ENCODE results near the gene POLR2I. TPM values are rescaled to one million over a fixed set of nuclear protein-coding genes. Genes with fewer than 3 reads are reported as not detected.

POLR2I gene
- total and polyA plus RNA-seq, 2 donors (not counting 3 experiments of a cell fraction or from before 2014, with no cell fraction given) = 53.0 to 64.8 TPM

- BruUV-seq (replicated peaks) = TSS peak; percentile 36
- dilution Hi-C loops (cut with MboI; ENCODE audit: extremely low pct_ligation_motif_present, low sequenced_read_pairs) (no loop called here), intact Hi-C loops (cut with micrococcal nuclease) (loop anchor here (1.0 to 2.0 kb wide), 4 partner anchors 11 to 85 kb away; partner anchors contain the start of genes TBCB, THAP8, WDR62 and ZNF146)
- Histone ChIP-seq H3K36me3 (ENCODE audit: control insufficient read depth in 2 of 2, extremely low read depth in 1 of 2, insufficient read depth in 2 of 2, low read length in 2 of 2) (peaks cover 10 to 17% of the 10 kb centered on the region in 2 experiments), H3K27ac (ENCODE audit: insufficient read depth, low read depth, low read length) (peak within 1 kb of the TSS; percentile 91), H3K79me2 (ENCODE audit: control insufficient read depth, insufficient read depth, low read length) (peaks cover 21% of the 10 kb centered on the region), H3K9ac (replicated peaks; ENCODE audit: extremely low read depth, insufficient read depth, low read length) (peak within 1 kb of the TSS; percentile 99), H3K4me1 (ENCODE audit: control insufficient read depth, extremely low read depth, insufficient read depth, low read length) (peaks cover 20% of the 10 kb centered on the region), H3K9me1 (replicated peaks; ENCODE audit: control insufficient read depth, extremely low read depth, insufficient read depth, low read length) (no peaks in the 10 kb centered on the region), H2AFZ (ENCODE audit: low read depth, low read length) (peak within 1 kb of the TSS; percentile 90), H3K9me3 (replicated peaks; ENCODE audit: control insufficient read depth, insufficient read depth, low read length) (no peaks in the 10 kb centered on the region), H3K4me2 (ENCODE audit: insufficient read depth, low read length) (peak within 1 kb of the TSS; percentile 84), H3K4me3 (replicated peaks in 1 of 3; ENCODE audit: insufficient read depth in 1 of 3, low read depth in 1 of 3, low read length in 3 of 3) (peak within 1 kb of the TSS; percentile 89 to 97 (median 91)), H3K27me3 (ENCODE audit: control insufficient read depth in 2 of 2, insufficient read depth in 2 of 2, low read length in 2 of 2) (no peaks in the 10 kb centered on the region), H4K20me1 (replicated peaks; ENCODE audit: control insufficient read depth, extremely low read depth, insufficient read depth, low read length) (no peaks in the 10 kb centered on the region)
- TF ChIP-seq FOS (IDR thresholded peaks at IDR 0.05; ENCODE audit: borderline replicate concordance, insufficient read depth, low read length) = peak; percentile 85
- peak; percentile 96 for TF ChIP-seq POLR2A (IDR thresholded peaks at IDR 0.05; ENCODE audit: low read depth, low read length)
- TF ChIP-seq MAX (IDR thresholded peaks at IDR 0.05; ENCODE audit: insufficient read depth, insufficient read length) = no peak
- no peak for TF ChIP-seq GATA2 (IDR thresholded peaks at IDR 0.05; ENCODE audit: insufficient read depth, insufficient read length, low read depth, low read length)
- TF ChIP-seq EZH2 (IDR thresholded peaks at IDR 0.05; ENCODE audit: borderline replicate concordance, low read depth, low read length, severe bottlenecking) = no peak
- TF ChIP-seq JUN (IDR thresholded peaks at IDR 0.05; ENCODE audit: borderline replicate concordance, insufficient read depth, insufficient read length, low read depth) = no peak
- TF ChIP-seq CTCF (IDR thresholded peaks at IDR 0.05; ENCODE audit: extremely low read depth in 1 of 2, insufficient read depth in 1 of 2, low read depth in 1 of 2, low read length in 2 of 2) = no peak
- TF ChIP-seq MYC (IDR thresholded peaks at IDR 0.05; ENCODE audit: low read depth, low read length) = peak; percentile 34
- TF ChIP-seq POLR2AphosphoS5 (IDR thresholded peaks at IDR 0.05; ENCODE audit: insufficient read depth, low read depth, low read length) = peak; percentile 99
- ChIA-PET POLR2A (interaction anchor here (1.3 to 1.4 kb wide), 2 partner anchors 12 kb away, joined by 3 to 5 read pairs; no protein-coding TSS in a partner anchor), CTCF (interaction anchor here (1.0 to 2.1 kb wide), 4 partner anchors 10 to 79 kb away, joined by 4 to 18 read pairs (median 6); no protein-coding TSS in a partner anchor)
- FAIRE-seq (peak; percentile 91), DNase-seq (ENCODE audit: low read depth, low spot score) (peak; percentile 97)
These were observed 25.0 kb upstream of the POLR2I start, which contains the start of gene CAPNS1 for GRCh38 chr19:36139473-36140303. Gene CAPNS1 (plus strand): TSS chr19:36140066. CDS start chr19:36141012, 946 bp downstream.
